H1 (cell line): Measurements from ENCODE around the gene RIN2. TPM values are rescaled to one million over a fixed set of nuclear protein-coding genes. Genes with fewer than 3 reads are reported as not detected.

ENCODE experiments used
- CTCF ChIA-PET: fragments of 300-600 bp; sonication (Branson Sonifier 250); formaldehyde crosslinking; loops from one replicate; lab custom pipeline; 2021; ENCODE audit not compliant: partially characterized antibody; lab: Charles Lee
- POLR2A ChIA-PET: fragments of 300-600 bp; sonication (Branson Sonifier 250); formaldehyde crosslinking; loops from one replicate; lab custom pipeline; 2021; ENCODE audit warnings: inconsistent platforms; ENCODE audit not compliant: partially characterized antibody; lab: Charles Lee
- DNase-seq, 2 experiments: peaks; one replicate each; pipeline versions ENCODE4 v3.0.0 to v3.0.0-alpha.2; 2010 to 2022; ENCODE audit warnings: low spot score in 2 of 2, low read depth in 1 of 2, mixed read lengths in 1 of 2
- FAIRE-seq: peaks from 2 replicates; lab custom pipeline; 2011; peaks lifted over from hg19 to GRCh38; lab: Jason Lieb, UNC
- H2AFZ ChIP-seq: 2 replicates; pipeline ENCODE4 v1.8.1; 2012; ENCODE audit warnings: low read length, inconsistent platforms
- H2AK5ac ChIP-seq: 2 replicates; pipeline ENCODE4 v1.6.1; 2013; ENCODE audit warnings: low read depth, low read length
- H2BK120ac ChIP-seq: replicated peaks from 2 replicates; pipeline ENCODE3; 2013; ENCODE audit warnings: low read depth, low read length, inconsistent platforms
- H2BK12ac ChIP-seq: 2 replicates; pipeline ENCODE4 v1.6.1; 2013; ENCODE audit warnings: low read depth, low read length
- H2BK15ac ChIP-seq: 2 replicates; pipeline ENCODE4 v1.6.1; 2013; ENCODE audit warnings: low read length
- H2BK20ac ChIP-seq: 2 replicates; pipeline ENCODE4 v1.6.1; 2013; ENCODE audit warnings: low read length
- H2BK5ac ChIP-seq: 2 replicates; pipeline ENCODE4 v1.6.1; 2013; ENCODE audit warnings: low read depth, low read length
- H3K14ac ChIP-seq: 2 replicates; pipeline ENCODE4 v1.6.1; 2013; ENCODE audit warnings: inconsistent platforms; ENCODE audit not compliant: insufficient read length
- H3K18ac ChIP-seq: 2 replicates; pipeline ENCODE4 v1.6.1; 2013; ENCODE audit warnings: low read length; ENCODE audit errors: extremely low read depth
- H3K23ac ChIP-seq: 2 replicates; pipeline ENCODE4 v1.6.1; 2013; ENCODE audit warnings: inconsistent platforms; ENCODE audit not compliant: insufficient read length
- H3K23me2 ChIP-seq: 2 replicates; pipeline ENCODE4 v1.6.1; 2013; ENCODE audit warnings: low read depth, low read length
- H3K27ac ChIP-seq: 2 replicates; pipeline ENCODE4 v1.6.1; 2011; ENCODE audit warnings: low read depth, low read length, inconsistent platforms
- H3K27me3 ChIP-seq, 4 experiments: replicated peaks in 1 of 4; 1 replicate in 1 of 4; 2 replicates in 3 of 4; pipeline versions ENCODE4 v1.6.1 to v1.8.1; 2011 to 2013; ENCODE audit warnings: low read length in 3 of 4, mild to moderate bottlenecking in 3 of 4, inconsistent platforms in 2 of 4, mixed read lengths in 2 of 4, moderate library complexity in 1 of 4; ENCODE audit not compliant: control insufficient read depth in 3 of 4, insufficient read depth in 3 of 4; ENCODE audit errors: extremely low read depth in 1 of 4
- H3K36me3 ChIP-seq, 4 experiments: 2 replicates each; pipeline versions ENCODE4 v1.6.1 to v1.8.1; 2011 to 2013; ENCODE audit warnings: mild to moderate bottlenecking in 4 of 4, low read length in 3 of 4, moderate library complexity in 2 of 4, control low read depth in 1 of 4, inconsistent platforms in 1 of 4; ENCODE audit not compliant: insufficient read depth in 4 of 4, control insufficient read depth in 2 of 4
- H3K4ac ChIP-seq: replicated peaks from 2 replicates; pipeline ENCODE3; 2013; ENCODE audit warnings: low read length, low read depth, mixed read lengths, inconsistent platforms; ENCODE audit not compliant: insufficient read length
- H3K4me1 ChIP-seq, 4 experiments: replicated peaks in 1 of 4; 1 replicate in 1 of 4; 2 replicates in 3 of 4; pipeline versions ENCODE4 v1.6.1 to v1.8.1; 2011 to 2013; ENCODE audit warnings: low read length in 3 of 4, inconsistent platforms in 2 of 4, mixed read lengths in 1 of 4; ENCODE audit not compliant: insufficient read depth in 4 of 4, control insufficient read depth in 3 of 4
- H3K4me2 ChIP-seq, 2 experiments: 2 replicates each; pipeline versions ENCODE4 v1.6.1 to v1.8.1; 2011 to 2013; ENCODE audit warnings: low read depth in 2 of 2, low read length in 2 of 2, control low read depth in 1 of 2, inconsistent platforms in 1 of 2, mild to moderate bottlenecking in 1 of 2; ENCODE audit not compliant: insufficient read depth in 1 of 2
- H3K4me3 ChIP-seq, 4 experiments: fragments of 200-600, 300-600 bp in 1 of 4; sonication (generic), shearing (Covaris generic), sonication (Bioruptor Twin) in 1 of 4; 2 replicates each; pipeline versions ENCODE4 v1.5.1 to v1.8.1; 2011 to 2016; ENCODE audit warnings: low read length in 4 of 4, low read depth in 3 of 4, control low read depth in 2 of 4, inconsistent platforms in 2 of 4, mild to moderate bottlenecking in 2 of 4, mixed read lengths in 1 of 4, moderate library complexity in 1 of 4; ENCODE audit not compliant: insufficient read depth in 2 of 4; ENCODE audit errors: extremely low read depth in 1 of 4
- H3K56ac ChIP-seq: replicated peaks from 2 replicates; pipeline ENCODE3; 2013; ENCODE audit warnings: low read depth, mild to moderate bottlenecking, mixed read lengths, low read length, inconsistent platforms; ENCODE audit not compliant: insufficient read length
- H3K79me1 ChIP-seq: 2 replicates; pipeline ENCODE4 v1.6.1; 2013; ENCODE audit warnings: low read depth, low read length, control low read depth
- H3K79me2 ChIP-seq, 2 experiments: 2 replicates each; pipeline versions ENCODE4 v1.6.1 to v1.8.1; 2012 to 2013; ENCODE audit warnings: low read length in 2 of 2, mild to moderate bottlenecking in 2 of 2, inconsistent platforms in 1 of 2; ENCODE audit not compliant: insufficient read depth in 2 of 2, control insufficient read depth in 1 of 2
- H3K9ac ChIP-seq, 4 experiments: replicated peaks in 1 of 4; 1 replicate in 1 of 4; 2 replicates in 3 of 4; pipeline versions ENCODE4 v1.6.1 to v1.8.1; 2011 to 2013; ENCODE audit warnings: low read depth in 3 of 4, low read length in 3 of 4, control low read depth in 2 of 4, mild to moderate bottlenecking in 2 of 4, moderate library complexity in 2 of 4, inconsistent platforms in 1 of 4; ENCODE audit errors: extremely low read depth in 1 of 4
- H3K9me3 ChIP-seq, 2 experiments: 2 replicates each; pipeline versions ENCODE4 v1.6.1 to v1.8.1; 2012 to 2013; ENCODE audit warnings: mild to moderate bottlenecking in 2 of 2, moderate library complexity in 2 of 2, control low read depth in 1 of 2, inconsistent platforms in 1 of 2, low read depth in 1 of 2, low read length in 1 of 2, mixed read lengths in 1 of 2; ENCODE audit not compliant: insufficient read depth in 2 of 2
- H4K20me1 ChIP-seq, 2 experiments: replicated peaks in 1 of 2; 2 replicates each; pipeline versions ENCODE3 to v1.8.1; 2011 to 2013; ENCODE audit warnings: inconsistent platforms in 2 of 2, low read length in 2 of 2, mild to moderate bottlenecking in 1 of 2; ENCODE audit not compliant: insufficient read depth in 2 of 2, control insufficient read depth in 1 of 2
- H4K5ac ChIP-seq: 2 replicates; pipeline ENCODE4 v1.6.1; 2013; ENCODE audit warnings: low read length, low read depth, mixed read lengths, inconsistent platforms; ENCODE audit not compliant: insufficient read length
- H4K8ac ChIP-seq: 2 replicates; pipeline ENCODE4 v1.8.0; 2013; ENCODE audit warnings: mild to moderate bottlenecking, moderate library complexity, low read length, inconsistent platforms; ENCODE audit not compliant: insufficient read depth; ENCODE audit errors: extremely low read depth
- H4K91ac ChIP-seq: replicated peaks from 2 replicates; pipeline ENCODE3; 2013; ENCODE audit warnings: low read length, mixed read lengths, inconsistent platforms; ENCODE audit not compliant: insufficient read length
- JUND ChIP-seq: IDR thresholded peaks from 2 replicates; pipeline ENCODE4 v1.6.1; 2011; ENCODE audit warnings: mild to moderate bottlenecking, improper control_type of control experiment, low read length
- SRF ChIP-seq: IDR thresholded peaks from 2 replicates; pipeline ENCODE4 v1.6.1; 2011; ENCODE audit warnings: mild to moderate bottlenecking, low read depth, low read length, moderate library complexity
- SUZ12 ChIP-seq: fragments of 200-600 bp; sonication (generic); IDR thresholded peaks from 2 replicates; pipeline ENCODE4 v1.6.1; 2012; ENCODE audit warnings: mild to moderate bottlenecking, inconsistent platforms, low read length, moderate library complexity, mixed read lengths
- WGBS, 2 experiments: shearing (Covaris generic) in 1 of 2; methylation state at CpG; one replicate each; pipeline versions ENCODE4 v1.1.6 to v1.1.7; 2013 to 2015; ENCODE audit warnings: low lambda C conversion rate in 2 of 2, mixed read lengths in 2 of 2, inconsistent platforms in 1 of 2, low coverage in 1 of 2, missing lambda C conversion rate in 1 of 2; ENCODE audit not compliant: insufficient replicate concordance in 2 of 2, insufficient coverage in 1 of 2, insufficient read length in 1 of 2; ENCODE audit errors: extremely low coverage in 1 of 2, missing lambda C conversion rate in 1 of 2; 5-methylcytosine and 5-hydroxymethylcytosine counted together
- polyA plus RNA-seq, 7 experiments: library from polyadenylated mRNA; depleted of rRNA in 3 of 7; stranded (reverse) in 5 of 7; unstranded in 2 of 7; fragments of >200 nt in 5 of 7; fragments of 200-250 nt in 2 of 7; gene quantifications; 1 replicate in 5 of 7; 2 replicates in 1 of 7; 4 replicates in 1 of 7; pipeline versions ENCODE4 v1.2.1 to v1.2.3, GENCODE V29; 2011 to 2013; ENCODE audit warnings: missing spikeins in 2 of 7, mixed read lengths in 2 of 7
- total RNA-seq: library from RNA; stranded (reverse); fragmentation: NEBNext Ultra II Directional; extraction: Animal tissue kit (Norgen Biotek cat#: 25700); gene quantifications from 2 replicates; pipeline ENCODE4 v1.2.1, GENCODE V29; 2021

The RIN2 gene
- total and polyA plus RNA-seq, 2 of the 8 experiments (the other 6 are each of a cell fraction or from before 2014, with no cell fraction given) = 0.20 to 1.3 TPM

GRCh38 chr20:19711126-19711525 lies 46.9 kb upstream of the RIN2 start:
- no peaks in the 10 kb centered on the region for H3K23me2 ChIP-seq
- H2BK120ac ChIP-seq = no peak overlapping the region
- H3K4me1 ChIP-seq = peaks cover 0 to 3% (median 0%) of the 10 kb centered on the region in 4 experiments; a peak in 2 of 7 replicates
- FAIRE-seq = peak; percentile 48
- H3K4me2 ChIP-seq = no peak overlapping the region
- H3K27me3 ChIP-seq = no peaks in the 10 kb centered on the region
- no peak overlapping the region for H3K4me3 ChIP-seq
- WGBS, 2 experiments = 76% methylated on average over 11 of the region's 11 CpGs; no CpG with 5 or more reads in 1 of the 2 experiments
- no peak overlapping the region for H4K91ac ChIP-seq
- no peak for DNase-seq
- H2BK20ac ChIP-seq = peak overlapping the region; percentile 55; the same call in 1 of the 2 replicates
- TF ChIP-seq JUND (no peak), SRF (no peak), SUZ12 (no peak)
- H3K23ac ChIP-seq = no peak overlapping the region
- H3K9ac ChIP-seq = no peak overlapping the region
- H2BK15ac ChIP-seq = no peak overlapping the region
- H3K27ac ChIP-seq = no peak overlapping the region
- H4K8ac ChIP-seq = no peak overlapping the region
- no peak overlapping the region for H2AFZ ChIP-seq
- H3K14ac ChIP-seq = no peak overlapping the region
- no peak overlapping the region for H3K18ac ChIP-seq
- H3K9me3 ChIP-seq = peaks cover 0 to 2% of the 10 kb centered on the region in 2 experiments; a peak in 1 of 4 replicates
- peaks cover 0 to 5% of the 10 kb centered on the region in 2 experiments for H4K20me1 ChIP-seq
- ChIA-PET POLR2A (no interaction called here), CTCF (interaction anchor here (0.7 to 1.1 kb wide), 2 partner anchors 91 to 654 kb away, joined by 3 to 4 read pairs; no protein-coding TSS in a partner anchor)
- H2AK5ac ChIP-seq = no peak overlapping the region
- no peaks in the 10 kb centered on the region; a peak in 1 of 8 replicates for H3K36me3 ChIP-seq
- H3K56ac ChIP-seq = no peak overlapping the region
- H3K79me2 ChIP-seq = no peaks in the 10 kb centered on the region
- H2BK5ac ChIP-seq = no peak overlapping the region; the same call in 1 of the 2 replicates
- no peak overlapping the region for H4K5ac ChIP-seq
- H2BK12ac ChIP-seq = no peak overlapping the region; the same call in 1 of the 2 replicates
- H3K4ac ChIP-seq = no peak overlapping the region
- no peaks in the 10 kb centered on the region for H3K79me1 ChIP-seq
